ENCODE results near the gene CSNK1G2. TPM values are rescaled to one million over a fixed set of nuclear protein-coding genes. Genes with fewer than 3 reads are reported as not detected.

Gene CSNK1G2
- total RNA-seq, 1 experiment from 2014 or later, result 100.0 TPM

- Mint-ChIP-seq H3K9me3 (no peaks in the 10 kb centered on the region), H3K27ac (peak overlapping the region in 2 of 3 experiments; percentile 38 to 87; a peak in 4 of 7 replicates), H3K27me3 (ENCODE audit: low read depth) (no peaks in the 10 kb centered on the region), H3K4me3 (no peak overlapping the region; a peak in 1 of 5 replicates), H3K4me1 (peaks cover 3 to 5% of the 10 kb centered on the region in 2 experiments; a peak in 2 of 4 replicates), H3K36me3 (ENCODE audit: insufficient read depth in 1 of 3, low read depth in 3 of 3) (peaks cover 11 to 23% (median 15%) of the 10 kb centered on the region in 3 experiments)
- no peak overlapping the region for H3K56ac ChIP-seq (ENCODE audit: insufficient read length, low read depth, low read length)
- H3K79me1 ChIP-seq (ENCODE audit: insufficient read depth, low read depth, low read length, poor library complexity, severe bottlenecking), result peaks cover 4% of the 10 kb centered on the region
- H2AK5ac ChIP-seq (ENCODE audit: insufficient read length, low read length), result no peak overlapping the region
- no peak overlapping the region for H3K4ac ChIP-seq (ENCODE audit: low read depth, low read length)
- no peak overlapping the region for H2BK20ac ChIP-seq (ENCODE audit: low read depth, low read length, poor library complexity, severe bottlenecking)
- no CpG with 5 or more reads among the region's 10 CpGs for WGBS (ENCODE audit: extremely low coverage, insufficient read length, low lambda C conversion rate)
- no peaks in the 10 kb centered on the region for H3K23me2 ChIP-seq (ENCODE audit: insufficient read length, low read depth, low read length, poor library complexity, severe bottlenecking)
- H3K4me1 ChIP-seq (ENCODE audit: insufficient read depth, low read length), result 0 out of 2 replicates have a peak, but pooled peaks cover 2% of the 10 kb centered on the region
- no peak for DNase-seq
- no peak overlapping the region; the same call in 1 of the 2 replicates for H3K14ac ChIP-seq (ENCODE audit: insufficient read depth, low read length)
- H4K8ac ChIP-seq (replicated peaks; ENCODE audit: insufficient read length, low read depth, low read length), result no peak overlapping the region
- no peak overlapping the region for H4K91ac ChIP-seq (ENCODE audit: insufficient read length, low read depth, low read length)
- no peak for TF ChIP-seq CTCF (conservative IDR thresholded peaks at IDR 0.05)
- H3T11ph ChIP-seq (ENCODE audit: low read length), result no peak overlapping the region
- H3K4me2 ChIP-seq (ENCODE audit: insufficient read depth, insufficient read length, low read length), result no peak overlapping the region
- H3K18ac ChIP-seq (ENCODE audit: insufficient read length, low read depth, low read length), result no peak overlapping the region
- H3K9me3 ChIP-seq (ENCODE audit: control insufficient read depth, low read depth, low read length), result no peaks in the 10 kb centered on the region
- H2BK120ac ChIP-seq (ENCODE audit: low read depth, low read length, poor library complexity, severe bottlenecking), result no peak overlapping the region
- no peak overlapping the region for H2BK15ac ChIP-seq (ENCODE audit: low read depth, low read length)
- H3K27me3 ChIP-seq (ENCODE audit: insufficient read depth, low read length), result no peaks in the 10 kb centered on the region
- no peak overlapping the region for H2BK5ac ChIP-seq (ENCODE audit: insufficient read length, low read length)
- H2AFZ ChIP-seq (ENCODE audit: low read length), result no peak overlapping the region
- no peak overlapping the region for H3K23ac ChIP-seq (ENCODE audit: insufficient read length, low read depth, low read length)
- H4K5ac ChIP-seq (ENCODE audit: insufficient read length, low read depth, low read length), result no peak overlapping the region
- peaks cover 17% of the 10 kb centered on the region; the same call in 1 of the 2 replicates for H3K79me2 ChIP-seq (ENCODE audit: insufficient read depth, low read length)
- no peaks in the 10 kb centered on the region for H4K20me1 ChIP-seq (ENCODE audit: control insufficient read depth, insufficient read depth, insufficient read length)
- no peak overlapping the region for H3K9ac ChIP-seq (ENCODE audit: extremely low read depth, insufficient read length, low read length)
- no peak overlapping the region for H3K27ac ChIP-seq (ENCODE audit: insufficient read length, low read depth, low read length)
- H2BK12ac ChIP-seq (ENCODE audit: insufficient read length, low read depth, low read length), result no peak overlapping the region
These were observed 30.8 kb upstream of the CSNK1G2 start for GRCh38 chr19:1910177-1910576.
